Muscle layer of colon (tissue), 2 donors: ENCODE results near the gene NUP214.
"Not testable (repeated sequence)": the region's sequence is repeated elsewhere in the genome, so short reads cannot be mapped to it uniquely, and the experiment has no call there.

Source experiments
- H3K27ac ChIP-seq: one replicate; pipeline ENCODE4 v1.7.0; 2013; ENCODE audit warnings: low read depth, mild to moderate bottlenecking, low read length, moderate library complexity
- H3K27me3 ChIP-seq, 2 donors: one replicate each; pipeline ENCODE4 v1.7.0; 2013; ENCODE audit warnings: low read length in 2 of 2, mild to moderate bottlenecking in 2 of 2; ENCODE audit not compliant: insufficient read depth in 2 of 2, control insufficient read depth in 1 of 2
- H3K36me3 ChIP-seq: one replicate; pipeline ENCODE4 v1.7.0; 2013; ENCODE audit warnings: mild to moderate bottlenecking, low read length; ENCODE audit not compliant: insufficient read depth
- H3K4me1 ChIP-seq: one replicate; pipeline ENCODE4 v1.7.0; 2013; ENCODE audit warnings: mild to moderate bottlenecking, low read length; ENCODE audit not compliant: insufficient read depth
- H3K4me3 ChIP-seq, 2 donors: one replicate each; pipeline ENCODE4 v1.7.0; 2013; ENCODE audit warnings: low read length in 2 of 2, low read depth in 1 of 2, mild to moderate bottlenecking in 1 of 2, moderate library complexity in 1 of 2
- H3K9ac ChIP-seq: one replicate; pipeline ENCODE4 v1.7.0; 2013; ENCODE audit warnings: low read length
- H3K9me3 ChIP-seq: one replicate; pipeline ENCODE4 v1.7.0; 2013; ENCODE audit warnings: mild to moderate bottlenecking, low read length
- donor health status: abdominal sarcoma.
- donor health status: Adenocarcinoma of cecum.

NUP214 gene

GRCh38 chr9:131259916-131260597, 134.7 kb downstream of the NUP214 start:
- H3K36me3 ChIP-seq, result no peaks in the 10 kb centered on the region
- H3K9ac ChIP-seq, result no peak overlapping the region
- peaks cover 10% of the 10 kb centered on the region for H3K4me1 ChIP-seq
- no peak overlapping the region for H3K27ac ChIP-seq
- H3K4me3 ChIP-seq, result no peak overlapping the region
- H3K9me3 ChIP-seq, result no peaks in the 10 kb centered on the region
- H3K27me3 ChIP-seq, result no peaks in the 10 kb centered on the region

- Histone ChIP-seq H3K27me3 (no peaks in the 10 kb centered on the region), H3K4me3 (no peak overlapping the region), H3K9ac (no peak overlapping the region), H3K27ac (no peak overlapping the region), H3K4me1 (peaks cover 8% of the 10 kb centered on the region), H3K36me3 (no peaks in the 10 kb centered on the region), H3K9me3 (no peaks in the 10 kb centered on the region)
Measured at GRCh38 chr9:131260751-131261452, 135.5 kb downstream of the NUP214 start.

- Histone ChIP-seq H3K27ac (no peak overlapping the region), H3K4me3 (no peak overlapping the region), H3K4me1 (no peaks in the 10 kb centered on the region), H3K27me3 (no peaks in the 10 kb centered on the region), H3K9me3 (no peaks in the 10 kb centered on the region), H3K9ac (no peak overlapping the region), H3K36me3 (no peaks in the 10 kb centered on the region)
Measured at GRCh38 chr9:131262327-131263032, 137.1 kb downstream of the NUP214 start.

- not testable (repeated sequence) for H3K4me3 ChIP-seq, H3K27ac ChIP-seq, H3K4me1 ChIP-seq
Measured at GRCh38 chr9:131263033-131263343, 137.6 kb downstream of the NUP214 start.

GRCh38 chr9:131263701-131264100, 138.3 kb downstream of the NUP214 start:
- H3K27ac ChIP-seq, result no peak overlapping the region
- no peaks in the 10 kb centered on the region for H3K27me3 ChIP-seq
- no peaks in the 10 kb centered on the region for H3K36me3 ChIP-seq
- no peaks in the 10 kb centered on the region for H3K4me1 ChIP-seq
- no peak overlapping the region for H3K4me3 ChIP-seq
- no peaks in the 10 kb centered on the region for H3K9me3 ChIP-seq
- H3K9ac ChIP-seq, result no peak overlapping the region

More at GRCh38 chr9:131263033-131263343, 137.6 kb downstream of the NUP214 start:
- H3K9me3 ChIP-seq, H3K36me3 ChIP-seq, H3K27me3 ChIP-seq, H3K9ac ChIP-seq: not testable (repeated sequence)

- Histone ChIP-seq H3K36me3 (no peaks in the 10 kb centered on the region), H3K4me3 (no peak overlapping the region), H3K9ac (no peak overlapping the region), H3K4me1 (no peaks in the 10 kb centered on the region), H3K27me3 (no peaks in the 10 kb centered on the region), H3K9me3 (no peaks in the 10 kb centered on the region), H3K27ac (no peak overlapping the region)
Measured at GRCh38 chr9:131264231-131264630, 138.8 kb downstream of the NUP214 start.

GRCh38 chr9:131266266-131267229, 141.2 kb downstream of the NUP214 start:
- Histone ChIP-seq H3K4me1 (no peaks in the 10 kb centered on the region), H3K9me3 (no peaks in the 10 kb centered on the region), H3K36me3 (no peaks in the 10 kb centered on the region), H3K4me3 (no peak overlapping the region), H3K27me3 (no peaks in the 10 kb centered on the region), H3K9ac (no peak overlapping the region), H3K27ac (no peak overlapping the region)

- Histone ChIP-seq H3K4me1 (no peaks in the 10 kb centered on the region), H3K9ac (no peak overlapping the region), H3K27me3 (peaks cover 0 to 21% of the 10 kb centered on the region in 2 donors), H3K36me3 (no peaks in the 10 kb centered on the region), H3K4me3 (no peak overlapping the region), H3K27ac (no peak overlapping the region), H3K9me3 (no peaks in the 10 kb centered on the region)
Measured at GRCh38 chr9:131270171-131271015, 145.0 kb downstream of the NUP214 start.

- not testable (repeated sequence) for H3K4me3 ChIP-seq, H3K27ac ChIP-seq, H3K36me3 ChIP-seq, H3K4me1 ChIP-seq, H3K9ac ChIP-seq, H3K9me3 ChIP-seq
- peaks cover 0 to 27% of the 10 kb centered on the region in 2 donors for H3K27me3 ChIP-seq
Measured at GRCh38 chr9:131271016-131271273, 145.6 kb downstream of the NUP214 start.

- Histone ChIP-seq H3K36me3 (no peaks in the 10 kb centered on the region), H3K27ac (no peak overlapping the region), H3K27me3 (peaks cover 0 to 28% of the 10 kb centered on the region in 2 donors), H3K9ac (no peak overlapping the region), H3K4me1 (no peaks in the 10 kb centered on the region), H3K9me3 (no peaks in the 10 kb centered on the region), H3K4me3 (no peak overlapping the region)
Measured at GRCh38 chr9:131271506-131271931, 146.1 kb downstream of the NUP214 start.
